ENCODE data around the gene EXTL1. TPM values are rescaled to one million over a fixed set of nuclear protein-coding genes. Genes with fewer than 3 reads are reported as not detected.

Gene EXTL1, protein sequence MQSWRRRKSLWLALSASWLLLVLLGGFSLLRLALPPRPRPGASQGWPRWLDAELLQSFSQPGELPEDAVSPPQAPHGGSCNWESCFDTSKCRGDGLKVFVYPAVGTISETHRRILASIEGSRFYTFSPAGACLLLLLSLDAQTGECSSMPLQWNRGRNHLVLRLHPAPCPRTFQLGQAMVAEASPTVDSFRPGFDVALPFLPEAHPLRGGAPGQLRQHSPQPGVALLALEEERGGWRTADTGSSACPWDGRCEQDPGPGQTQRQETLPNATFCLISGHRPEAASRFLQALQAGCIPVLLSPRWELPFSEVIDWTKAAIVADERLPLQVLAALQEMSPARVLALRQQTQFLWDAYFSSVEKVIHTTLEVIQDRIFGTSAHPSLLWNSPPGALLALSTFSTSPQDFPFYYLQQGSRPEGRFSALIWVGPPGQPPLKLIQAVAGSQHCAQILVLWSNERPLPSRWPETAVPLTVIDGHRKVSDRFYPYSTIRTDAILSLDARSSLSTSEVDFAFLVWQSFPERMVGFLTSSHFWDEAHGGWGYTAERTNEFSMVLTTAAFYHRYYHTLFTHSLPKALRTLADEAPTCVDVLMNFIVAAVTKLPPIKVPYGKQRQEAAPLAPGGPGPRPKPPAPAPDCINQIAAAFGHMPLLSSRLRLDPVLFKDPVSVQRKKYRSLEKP
- 0.09 and 0.47 TPM in 2 replicates for total RNA-seq

DNA sequence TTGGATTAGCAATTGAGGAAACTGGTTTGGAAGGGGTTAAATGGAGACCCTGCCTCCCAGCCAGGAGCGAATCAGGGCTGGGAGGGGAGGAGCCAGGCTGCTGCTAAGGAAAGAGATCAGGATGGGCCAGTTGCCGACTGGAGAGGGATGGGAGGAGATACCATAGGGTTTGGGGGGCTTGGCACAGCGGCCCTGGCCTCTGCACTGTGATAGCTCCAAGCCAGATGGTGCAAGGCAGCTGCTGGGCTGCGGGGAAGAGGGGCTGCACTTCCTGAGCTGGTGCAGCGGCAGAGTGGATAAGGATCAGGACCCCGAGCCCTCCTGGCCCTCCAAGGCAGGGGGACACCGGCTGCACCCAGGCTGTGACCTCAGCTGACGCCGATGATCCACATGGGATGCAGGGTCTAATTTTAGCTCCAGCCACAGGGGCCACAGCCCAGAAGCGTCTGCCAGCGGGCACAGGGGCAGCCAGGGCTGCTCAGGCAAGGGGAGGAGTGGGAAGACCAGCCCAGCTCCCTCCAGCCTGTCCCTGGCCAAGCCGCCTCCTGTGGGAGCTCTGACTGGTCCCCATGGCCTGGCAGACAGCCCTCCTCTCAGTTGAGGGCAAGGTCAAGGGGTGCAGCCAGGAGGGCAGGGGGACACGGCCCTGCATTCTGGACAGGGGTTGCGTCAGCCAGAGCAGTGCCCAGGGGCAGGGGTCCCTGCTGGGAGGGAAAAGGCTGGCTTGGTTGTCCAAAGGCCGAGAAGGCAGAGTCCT is at the start of gene EXTL1:
EXTL1 (plus strand) TSS at position 129 of the 757 bp plus-strand sequence. CDS start 872 bp downstream, outside the sequence.

DNA sequence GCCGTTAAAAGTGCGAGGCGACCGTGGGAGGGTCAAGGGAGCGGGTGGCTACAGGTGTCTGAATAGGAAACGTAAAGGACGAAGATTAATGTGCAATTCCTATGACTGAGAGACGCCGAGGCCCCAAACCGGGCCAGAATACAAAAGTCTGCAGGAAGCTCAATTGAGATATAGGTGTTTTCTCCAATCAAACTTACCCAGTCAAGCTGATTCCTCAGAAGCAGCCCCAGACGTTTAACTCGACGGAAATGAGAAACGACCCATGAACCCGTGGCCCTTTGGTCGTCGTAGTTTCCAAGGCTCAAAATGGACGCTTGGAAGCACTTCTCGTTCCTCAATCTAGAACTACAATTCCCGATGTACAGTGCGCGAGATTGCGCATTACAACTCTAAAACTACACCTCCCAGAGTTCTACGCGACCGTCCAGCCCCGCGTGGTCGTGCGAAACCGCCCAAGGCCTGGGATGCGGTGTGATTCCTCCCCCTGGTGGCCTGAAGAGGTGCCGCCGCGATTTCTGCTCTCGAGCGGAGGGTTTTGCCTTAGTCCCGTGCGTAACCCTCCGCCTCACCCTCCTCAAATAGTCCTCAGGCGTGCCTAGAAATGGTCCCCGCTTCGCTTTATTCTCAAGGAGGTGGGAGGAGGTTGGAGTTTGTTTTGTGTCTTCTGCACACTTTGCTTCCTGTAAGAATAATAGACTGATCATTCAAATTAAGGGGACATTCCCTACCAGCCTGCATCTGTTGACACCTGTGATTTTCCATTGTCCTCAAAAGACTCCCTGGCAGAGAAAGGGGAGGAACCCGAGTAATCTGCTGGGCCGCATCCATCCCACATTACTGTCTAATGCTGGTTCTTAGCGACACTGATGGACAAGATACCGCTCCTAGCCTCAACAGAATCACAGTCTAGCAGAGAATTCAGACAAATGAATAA is 23.5 kb upstream of the EXTL1 start, which contains the start of gene PAFAH2:
PAFAH2 (minus strand) TSS at position 236 of the 934 bp plus-strand sequence. CDS start 7,247 bp downstream, outside the sequence.

DNA sequence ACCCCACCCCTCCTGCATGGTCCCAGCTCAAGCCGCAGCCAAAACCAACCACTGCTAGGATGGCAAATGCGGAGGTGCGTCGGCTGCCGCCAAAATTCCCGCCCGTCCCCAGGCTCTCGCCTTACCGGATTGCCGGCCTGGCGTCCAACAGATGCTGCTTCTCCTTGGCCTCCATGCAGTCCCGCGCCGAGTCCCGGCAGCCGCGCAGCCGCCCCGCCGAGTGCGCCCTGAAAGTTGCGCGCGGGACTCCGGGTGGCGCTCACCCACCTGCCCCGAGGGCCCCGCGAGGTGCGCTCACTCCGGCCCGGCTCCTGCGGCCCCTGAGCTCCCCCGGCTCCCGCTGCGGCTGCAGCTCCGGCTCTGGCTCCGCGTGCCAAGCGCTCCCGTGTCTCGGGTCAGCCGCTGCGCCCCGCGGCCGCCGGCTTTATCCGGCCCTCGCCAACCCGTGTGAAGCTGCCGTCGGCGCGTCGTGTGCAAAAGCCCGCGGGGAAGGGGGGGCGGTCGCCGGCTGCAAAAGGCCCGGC is 24.2 kb downstream of the EXTL1 start, which contains the start of gene SLC30A2:
SLC30A2 (minus strand) TSS at position 397 of the 524 bp plus-strand sequence; CDS start at position 175, 222 bp downstream.

DNA sequence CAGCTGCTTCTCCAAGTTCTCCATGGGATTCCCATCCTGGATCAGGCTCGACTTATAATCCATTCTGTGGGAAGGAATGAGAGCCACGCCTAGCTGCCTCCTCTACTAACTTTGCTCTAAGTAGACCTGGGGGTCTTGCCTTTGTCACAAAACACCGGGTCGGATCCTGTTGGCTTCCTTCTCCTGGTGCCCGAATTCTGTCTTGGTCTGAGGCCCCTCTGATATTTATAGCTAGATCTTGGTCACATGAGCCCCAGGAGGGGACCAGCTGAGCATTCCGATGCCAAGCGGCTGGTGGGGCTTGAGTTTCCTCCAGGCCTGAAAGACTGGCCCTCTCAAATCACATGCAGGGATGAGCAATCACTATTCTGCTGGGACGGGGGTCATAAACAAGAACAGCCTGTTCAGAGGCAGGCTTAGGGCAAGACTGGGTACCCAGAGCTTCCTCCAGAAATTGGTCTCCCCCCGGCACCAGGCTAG is 45.9 kb downstream of the EXTL1 start, which contains the start of gene TRIM63:
TRIM63 (minus strand) TSS at position 199 of the 480 bp plus-strand sequence; CDS start at position 63, 136 bp downstream.

Other genes starting within 250 kb of the EXTL1 start
- gene SELENON, start 221.6 kb upstream of the EXTL1 start, total RNA-seq, result 7.6 and 10.2 TPM in 2 replicates
- gene MTFR1L, start 201.8 kb upstream of the EXTL1 start, total RNA-seq, result 32.0 and 34.7 TPM in 2 replicates
- gene AUNIP, start 162.3 kb upstream of the EXTL1 start, total RNA-seq, result 0.09 and 0.32 TPM in 2 replicates
- 12.3 and 13.4 TPM in 2 replicates for gene PAQR7, start 146.1 kb upstream of the EXTL1 start, total RNA-seq
- 13.4 and 47.1 TPM in 2 replicates for gene STMN1, start 115.4 kb upstream of the EXTL1 start, total RNA-seq
- gene PAFAH2, start 23.7 kb upstream of the EXTL1 start, total RNA-seq, result 5.2 and 6.1 TPM in 2 replicates
- not detected in 2 replicates for gene SLC30A2, start 24.3 kb downstream of the EXTL1 start, total RNA-seq
- gene TRIM63, start 45.9 kb downstream of the EXTL1 start, total RNA-seq, result not detected in 2 replicates
- gene PDIK1L, start 90.0 kb downstream of the EXTL1 start, total RNA-seq, result 3.4 and 3.9 TPM in 2 replicates
- gene FAM110D, start 137.3 kb downstream of the EXTL1 start, total RNA-seq, result not detected in 2 replicates
- gene C1orf232, start 147.2 kb downstream of the EXTL1 start, total RNA-seq, result not detected in 2 replicates
- gene ZNF593, start 148.1 kb downstream of the EXTL1 start, total RNA-seq, result 16.1 and 25.8 TPM in 2 replicates
- not detected in 2 replicates for gene ZNF593OS, start 150.1 kb downstream of the EXTL1 start, total RNA-seq
- not detected in 2 replicates for gene CNKSR1, start 155.7 kb downstream of the EXTL1 start, total RNA-seq
- gene CATSPER4, start 168.8 kb downstream of the EXTL1 start, total RNA-seq, result not detected in 2 replicates
- gene CEP85, start 212.4 kb downstream of the EXTL1 start, total RNA-seq, result 2.7 and 3.8 TPM in 2 replicates

Measured in bronchial smooth muscle cell (primary cell).